A673 (cell line): ENCODE measurements around the gene CCDC149. TPM values are rescaled to one million over a fixed set of nuclear protein-coding genes. Genes with fewer than 3 reads are reported as not detected.

ENCODE experiments used
- BruUV-seq: library from RNA; stranded (reverse); fragments of 400-500 nt; replicated peaks from 2 replicates; lab custom pipeline; 2021; lab: Mats Ljungman, UMichigan
- CTCF ChIA-PET: fragments of 300-600 bp; sonication (Branson Sonifier 250); formaldehyde crosslinking; loops from one replicate; lab custom pipeline; 2022; ENCODE audit warnings: antibody characterized with exemption; lab: Charles Lee
- POLR2A ChIA-PET: fragments of 300-600 bp; sonication (Branson Sonifier 250); formaldehyde crosslinking; loops from one replicate; lab custom pipeline; 2022; ENCODE audit warnings: antibody characterized with exemption; ENCODE audit not compliant: low non-redundant PET; lab: Charles Lee
- DNase-seq: peaks from one replicate; pipeline ENCODE4 v3.0.0-alpha.2; 2015; ENCODE audit warnings: low spot score
- H3K27ac ChIP-seq: fragments of 200-600 bp; sonication (generic); 2 replicates; pipeline ENCODE4 v1.5.1; 2016; ENCODE audit warnings: mixed run types, low read depth, mild to moderate bottlenecking, mixed read lengths, antibody characterized with exemption, low read length; ENCODE audit not compliant: poor library complexity, severe bottlenecking
- H3K27me3 ChIP-seq: fragments of 200-600 bp; sonication (generic); replicated peaks from 2 replicates; pipeline ENCODE4 v1.6.1; 2017; ENCODE audit warnings: mixed run types, low read depth, mild to moderate bottlenecking, mixed read lengths, antibody characterized with exemption, low read length; ENCODE audit not compliant: insufficient read depth, poor library complexity
- H3K36me3 ChIP-seq: fragments of 200-600 bp; sonication (generic); 2 replicates; pipeline ENCODE4 v1.6.1; 2016; ENCODE audit warnings: mixed run types, mild to moderate bottlenecking, mixed read lengths, antibody characterized with exemption, low read length; ENCODE audit not compliant: insufficient read depth, poor library complexity, severe bottlenecking
- H3K4me1 ChIP-seq: fragments of 200-600 bp; sonication (generic); 2 replicates; pipeline ENCODE4 v1.6.1; 2017; ENCODE audit warnings: mixed run types, mild to moderate bottlenecking, mixed read lengths, antibody characterized with exemption, low read length; ENCODE audit not compliant: insufficient read depth, poor library complexity, severe bottlenecking
- H3K4me3 ChIP-seq: fragments of 200-600 bp; sonication (generic); 2 replicates; pipeline ENCODE4 v1.5.1; 2016; ENCODE audit warnings: low read depth, mixed run types, mild to moderate bottlenecking, mixed read lengths, low read length; ENCODE audit not compliant: poor library complexity, severe bottlenecking
- H3K9me3 ChIP-seq: fragments of 200-600 bp; sonication (generic); 2 replicates; pipeline ENCODE4 v1.6.1; 2016; ENCODE audit warnings: mixed run types, low read depth, mild to moderate bottlenecking, mixed read lengths, antibody characterized with exemption, low read length; ENCODE audit not compliant: poor library complexity, severe bottlenecking
- EZH2 ChIP-seq: fragments of 200-600 bp; sonication (generic); IDR thresholded peaks from 2 replicates; pipeline ENCODE4 v1.6.1; 2017; ENCODE audit warnings: borderline replicate concordance, low read depth, mild to moderate bottlenecking, mixed read lengths, antibody characterized with exemption, low read length; ENCODE audit not compliant: poor library complexity, severe bottlenecking
- intact Hi-C: fragments of 100-400 bp; cut with micrococcal nuclease; formaldehyde crosslinking; loops from one replicate; pipeline ENCODE4 v1.10.0; 2022; ENCODE audit not compliant: unreplicated experiment
- total RNA-seq: library from RNA; stranded (reverse); gene quantifications from 2 replicates; pipeline ENCODE4 v1.2.3, GENCODE V29; 2021
- TF ChIP-seq, protein P1 (sequence below): fragments of 300-800, 200-600 bp; sonication (generic); conservative IDR thresholded peaks from 2 replicates; pipeline ENCODE4 v1.5.1; 2017; ENCODE audit warnings: low read depth, mild to moderate bottlenecking, antibody characterized with exemption, low read length, moderate library complexity, mixed read lengths

The CCDC149 gene
- total RNA-seq, 1 experiment from 2014 or later = 2.8 TPM

DNA sequence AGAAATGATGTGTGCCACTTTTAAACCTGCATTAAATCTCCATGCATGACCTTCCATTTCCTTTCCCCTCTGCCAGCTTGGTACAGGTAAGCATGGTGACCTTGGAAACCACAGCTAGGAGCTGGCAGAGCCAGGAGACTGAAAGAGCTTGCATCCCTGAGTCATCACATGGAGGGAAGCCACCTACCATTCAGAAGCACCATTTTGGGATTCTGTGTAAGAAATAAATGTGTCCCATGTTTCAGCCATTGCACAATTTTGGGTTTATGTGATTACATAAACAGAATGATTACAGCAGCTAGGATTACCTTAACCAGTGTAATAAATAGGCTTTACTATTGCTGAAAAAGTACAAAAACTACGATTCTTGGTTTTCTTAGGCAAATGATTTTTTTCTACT is 17.3 kb upstream of the CCDC149 start:
- CTCF ChIA-PET = no interaction called here

DNA sequence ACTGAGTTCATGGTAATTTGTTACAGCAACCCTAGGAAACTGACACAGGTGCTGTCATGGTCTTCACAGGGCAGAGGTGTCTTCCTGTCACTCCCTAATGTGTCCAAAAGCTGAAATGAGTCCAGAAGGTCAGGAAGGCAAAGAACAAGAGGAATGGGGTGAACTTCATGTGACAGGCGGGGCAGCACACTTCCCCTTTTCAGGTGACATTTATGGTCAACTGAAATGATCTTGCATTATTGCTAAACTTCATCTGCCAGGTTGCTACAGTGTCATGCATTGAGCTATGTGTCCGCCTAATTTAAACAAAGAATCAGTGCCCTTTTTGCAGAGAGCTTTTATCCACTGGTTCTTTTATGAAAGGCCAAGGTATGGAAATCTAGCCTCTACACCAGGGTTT is 15.9 kb upstream of the CCDC149 start:
- no peak overlapping the region for H3K4me3 ChIP-seq
- POLR2A ChIA-PET = no interaction called here
- DNase-seq = no peak
- peaks cover 5% of the 10 kb centered on the region for H3K27me3 ChIP-seq
- H3K4me1 ChIP-seq = no peaks in the 10 kb centered on the region
- H3K27ac ChIP-seq = no peak overlapping the region
- H3K36me3 ChIP-seq = no peaks in the 10 kb centered on the region
- peaks cover 2% of the 10 kb centered on the region for H3K9me3 ChIP-seq
- no TSS peak for BruUV-seq
- CTCF ChIA-PET = no interaction called here
- TF ChIP-seq, protein P1, sequence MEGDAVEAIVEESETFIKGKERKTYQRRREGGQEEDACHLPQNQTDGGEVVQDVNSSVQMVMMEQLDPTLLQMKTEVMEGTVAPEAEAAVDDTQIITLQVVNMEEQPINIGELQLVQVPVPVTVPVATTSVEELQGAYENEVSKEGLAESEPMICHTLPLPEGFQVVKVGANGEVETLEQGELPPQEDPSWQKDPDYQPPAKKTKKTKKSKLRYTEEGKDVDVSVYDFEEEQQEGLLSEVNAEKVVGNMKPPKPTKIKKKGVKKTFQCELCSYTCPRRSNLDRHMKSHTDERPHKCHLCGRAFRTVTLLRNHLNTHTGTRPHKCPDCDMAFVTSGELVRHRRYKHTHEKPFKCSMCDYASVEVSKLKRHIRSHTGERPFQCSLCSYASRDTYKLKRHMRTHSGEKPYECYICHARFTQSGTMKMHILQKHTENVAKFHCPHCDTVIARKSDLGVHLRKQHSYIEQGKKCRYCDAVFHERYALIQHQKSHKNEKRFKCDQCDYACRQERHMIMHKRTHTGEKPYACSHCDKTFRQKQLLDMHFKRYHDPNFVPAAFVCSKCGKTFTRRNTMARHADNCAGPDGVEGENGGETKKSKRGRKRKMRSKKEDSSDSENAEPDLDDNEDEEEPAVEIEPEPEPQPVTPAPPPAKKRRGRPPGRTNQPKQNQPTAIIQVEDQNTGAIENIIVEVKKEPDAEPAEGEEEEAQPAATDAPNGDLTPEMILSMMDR = no peak
- no peak for TF ChIP-seq EZH2
- intact Hi-C loops = no loop called here

More for the DNA sequence above, 17.3 kb upstream of the CCDC149 start:
- Histone ChIP-seq H3K4me1 (no peaks in the 10 kb centered on the region), H3K27ac (no peak overlapping the region), H3K9me3 (peaks cover 6% of the 10 kb centered on the region), H3K27me3 (peaks cover 5% of the 10 kb centered on the region), H3K36me3 (no peaks in the 10 kb centered on the region), H3K4me3 (no peak overlapping the region)
- no peak for DNase-seq
- no peak for TF ChIP-seq EZH2
- TF ChIP-seq, protein P1 = no peak
- POLR2A ChIA-PET = no interaction called here
- intact Hi-C loops = no loop called here
- no TSS peak for BruUV-seq

DNA sequence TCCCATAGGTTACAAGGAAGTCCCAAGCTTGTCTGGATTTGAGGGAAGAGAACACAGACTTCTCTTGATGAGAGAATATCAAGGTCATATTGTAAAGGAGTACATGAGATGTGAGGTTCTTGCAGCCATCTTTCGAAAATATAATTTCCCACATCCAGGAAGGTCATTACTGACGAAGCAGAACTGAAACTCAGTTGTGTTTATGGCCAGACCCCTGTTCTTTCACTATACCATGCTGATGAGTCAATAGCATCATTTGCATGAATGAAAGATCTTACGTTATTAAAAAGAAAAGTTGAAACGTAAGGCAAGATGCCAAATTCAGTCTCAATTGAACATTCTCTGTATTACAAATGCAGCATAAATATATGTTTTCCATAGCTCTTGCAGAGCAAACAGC is 14.2 kb upstream of the CCDC149 start:
- intact Hi-C loops = no loop called here
- H3K27ac ChIP-seq = no peak overlapping the region
- H3K4me3 ChIP-seq = no peak overlapping the region
- TF ChIP-seq, protein P1 = no peak
- no peak for TF ChIP-seq EZH2
- DNase-seq = no peak
- peaks cover 5% of the 10 kb centered on the region for H3K27me3 ChIP-seq
- BruUV-seq = no TSS peak
- no peaks in the 10 kb centered on the region for H3K4me1 ChIP-seq
- no peaks in the 10 kb centered on the region for H3K36me3 ChIP-seq
- POLR2A ChIA-PET = no interaction called here
- CTCF ChIA-PET = no interaction called here
- H3K9me3 ChIP-seq = no peaks in the 10 kb centered on the region
